HepG2 (cell line): Measurements from ENCODE around the gene NPC2. TPM values are rescaled to one million over a fixed set of nuclear protein-coding genes. Genes with fewer than 3 reads are reported as not detected.

Experiments
- ATAC-seq: fragments of 200-7000 bp; cut with Tn5 transposase; 3 replicates; pipeline ENCODE4 v1.9.1; 2020; ENCODE audit warnings: mild to moderate bottlenecking, moderate library complexity
- BruUV-seq: library from RNA; stranded (reverse); fragments of 400-500 nt; replicated peaks from 2 replicates; lab custom pipeline; 2021; lab: Mats Ljungman, UMichigan
- CTCF ChIA-PET: fragments of 300-600 bp; formaldehyde crosslinking; extraction: SDS; loops from one replicate; lab custom pipeline; 2021; ENCODE audit warnings: low total read pairs, inconsistent platforms, low intra/inter-chr PET ratio; lab: Yijun Ruan, JAX
- POLR2A ChIA-PET: fragments of 350-600 bp; sonication (Branson Sonifier 250); formaldehyde crosslinking; loops from one replicate; lab custom pipeline; 2020; ENCODE audit warnings: antibody characterized with exemption, inconsistent platforms; lab: Yijun Ruan, JAX
- DNase-seq: peaks from one replicate; pipeline ENCODE4 v3.0.0-alpha.2; 2015; ENCODE audit warnings: low spot score
- FAIRE-seq: peaks from 3 replicates; lab custom pipeline; 2011; peaks lifted over from hg19 to GRCh38; lab: Jason Lieb, UNC
- H2AFZ ChIP-seq: one replicate; pipeline ENCODE4 v1.6.1; 2011; ENCODE audit warnings: low read length, inconsistent platforms
- H3K27ac ChIP-seq: fragments of 300-600 bp; 3 replicates; pipeline ENCODE4 v1.8.0; 2011; ENCODE audit warnings: mixed run types, mild to moderate bottlenecking, mixed read lengths, low read length, inconsistent platforms; ENCODE audit not compliant: insufficient read depth; ENCODE audit errors: extremely low read length
- H3K27me3 ChIP-seq, 2 experiments: fragments of 200-600 bp in 1 of 2; 2 replicates in 1 of 2; 3 replicates in 1 of 2; pipeline versions ENCODE4 v1.6.0 to v1.8.0; 2011; ENCODE audit warnings: low read length in 2 of 2, mild to moderate bottlenecking in 2 of 2, moderate library complexity in 2 of 2, inconsistent platforms in 1 of 2; ENCODE audit not compliant: insufficient read depth in 2 of 2, control insufficient read depth in 1 of 2
- H3K36me3 ChIP-seq, 2 experiments: fragments of 200-600 bp in 1 of 2; replicated peaks in 1 of 2; 2 replicates in 1 of 2; 3 replicates in 1 of 2; pipeline versions ENCODE4 v1.5.1 to v1.8.0; 2011; ENCODE audit warnings: low read length in 2 of 2, inconsistent platforms in 1 of 2; ENCODE audit not compliant: insufficient read depth in 2 of 2, control insufficient read depth in 1 of 2
- H3K4me1 ChIP-seq: 2 replicates; pipeline ENCODE4 v1.5.1; 2012; ENCODE audit warnings: low read length, inconsistent platforms; ENCODE audit not compliant: insufficient read depth
- H3K4me2 ChIP-seq: 2 replicates; pipeline ENCODE4 v1.6.0; 2011; ENCODE audit warnings: low read depth, low read length, inconsistent platforms
- H3K4me3 ChIP-seq, 3 experiments: fragments of 200-600 bp in 1 of 3; sonication (generic), shearing (Covaris generic) in 1 of 3; replicated peaks in 1 of 3; 2 replicates each; pipeline ENCODE4 v1.5.1; 2011 to 2016; ENCODE audit warnings: low read length in 3 of 3, inconsistent platforms in 2 of 3, low read depth in 2 of 3, mild to moderate bottlenecking in 2 of 3, control low read depth in 1 of 3, mixed read lengths in 1 of 3; ENCODE audit not compliant: insufficient read depth in 1 of 3
- H3K79me2 ChIP-seq: one replicate; pipeline ENCODE4 v1.6.1; 2011; ENCODE audit warnings: low read length, inconsistent platforms; ENCODE audit not compliant: insufficient read depth
- H3K9ac ChIP-seq: 2 replicates; pipeline ENCODE4 v1.6.0; 2011; ENCODE audit warnings: mild to moderate bottlenecking, low read depth, low read length, inconsistent platforms; ENCODE audit not compliant: insufficient read depth
- H3K9me3 ChIP-seq: 2 replicates; pipeline ENCODE4 v1.5.1; 2012; ENCODE audit warnings: mild to moderate bottlenecking, low read length
- H4K20me1 ChIP-seq: 2 replicates; pipeline ENCODE4 v1.6.0; 2011; ENCODE audit warnings: inconsistent platforms, mild to moderate bottlenecking, low read length, moderate library complexity; ENCODE audit not compliant: insufficient read depth
- CEBPB ChIP-seq: IDR thresholded peaks from 2 replicates; pipeline ENCODE4 v1.6.1; 2011; ENCODE audit warnings: low read depth, low read length, improper control_type of control experiment, borderline replicate concordance
- MEF2D ChIP-seq: sonication (generic); formaldehyde crosslinking; IDR thresholded peaks from 2 replicates; pipeline ENCODE4 v1.5.1; 2020; ENCODE audit warnings: mild to moderate bottlenecking, missing genetic modification reagents
- MEIS1 ChIP-seq: sonication (generic); formaldehyde crosslinking; IDR thresholded peaks from 2 replicates; pipeline ENCODE4 v1.9.0; 2021; ENCODE audit warnings: mild to moderate bottlenecking, missing genetic modification reagents, moderate library complexity, borderline replicate concordance
- NFYC ChIP-seq: IDR thresholded peaks from 2 replicates; pipeline ENCODE4 v1.6.1; 2016; ENCODE audit warnings: missing genetic modification reagents, missing compliant biosample characterization
- SP2 ChIP-seq: sonication (generic); formaldehyde crosslinking; IDR thresholded peaks from 2 replicates; pipeline ENCODE4 v1.5.1; 2020; ENCODE audit warnings: mild to moderate bottlenecking, missing genetic modification reagents
- TFDP2 ChIP-seq: sonication (generic); formaldehyde crosslinking; IDR thresholded peaks from 2 replicates; pipeline ENCODE4 v1.4.0; 2020; ENCODE audit warnings: missing genetic modification reagents
- ZNF124 ChIP-seq: sonication (generic); formaldehyde crosslinking; IDR thresholded peaks from 2 replicates; pipeline ENCODE4 v1.4.0; 2020; ENCODE audit warnings: missing genetic modification reagents
- ZNF646 ChIP-seq: sonication (generic); formaldehyde crosslinking; IDR thresholded peaks from 2 replicates; pipeline ENCODE4 v1.9.0; 2021; ENCODE audit warnings: mild to moderate bottlenecking, missing genetic modification reagents
- ZSCAN29 ChIP-seq: sonication (generic); formaldehyde crosslinking; conservative IDR thresholded peaks from 2 replicates; pipeline ENCODE4 v1.4.0; 2020; ENCODE audit warnings: mild to moderate bottlenecking, missing genetic modification reagents
- WGBS: methylation state at CpG from one replicate; pipeline ENCODE4 v1.1.6; 2017; ENCODE audit warnings: low lambda C conversion rate; 5-methylcytosine and 5-hydroxymethylcytosine counted together
- in situ Hi-C: cut with HindIII; loops from 2 replicates; pipeline ENCODE4 v1.10.0; 2017; ENCODE audit warnings: low pct_unique_long_range_greater_than_20kb; ENCODE audit not compliant: extremely low pct_ligation_motif_present
- intact Hi-C: fragments of 100-400 bp; cut with micrococcal nuclease; formaldehyde crosslinking; loops from one replicate; pipeline ENCODE4 v1.10.0; 2022; ENCODE audit not compliant: unreplicated experiment
- polyA plus RNA-seq, 8 experiments: library from polyadenylated mRNA; depleted of rRNA in 3 of 8; stranded (reverse) in 7 of 8; unstranded in 1 of 8; fragments of >200 nt; fragmentation: Illumina TruSeq in 4 of 8; extraction: Trizol in 4 of 8; gene quantifications; 2 replicates each; pipeline versions ENCODE4 v1.2.1 to v1.2.3, GENCODE V29; 2011 to 2016; ENCODE audit warnings: low read depth in 4 of 8, missing spikeins in 1 of 8, mixed read lengths in 1 of 8; ENCODE audit not compliant: insufficient read depth in 1 of 8
- total RNA-seq, 5 experiments: library from RNA; depleted of rRNA; stranded (reverse); fragments of >200 nt; fragmentation: Illumina TruSeq; extraction: Trizol; gene quantifications; 2 replicates each; pipeline ENCODE4 v1.2.3, GENCODE V29; 2016; ENCODE audit warnings: low read depth in 1 of 5

Gene NPC2
- total and polyA plus RNA-seq, 2 of the 13 experiments (the other 11 are each of a cell fraction or from before 2014, with no cell fraction given): 132 to 164 TPM

- H3K4me3 ChIP-seq: no peak overlapping the region
- H3K27ac ChIP-seq: no peak overlapping the region
- no peak for TF ChIP-seq NFYC (CRISPR knock-in tag)
- no peak for TF ChIP-seq TFDP2 (CRISPR knock-in tag)
- TF ChIP-seq CEBPB: no peak
- TF ChIP-seq ZNF124 (CRISPR knock-in tag): no peak
- TF ChIP-seq, all 625 proteins: peak for 0
- CTCF ChIA-PET: no interaction called here
- DNase-seq: no peak
- intact Hi-C loops (no loop called here), in situ Hi-C loops (no loop called here)
- H4K20me1 ChIP-seq: peaks cover 6% of the 10 kb centered on the region; the same call in 1 of the 2 replicates
- no peak for FAIRE-seq
- H3K79me2 ChIP-seq: peaks cover 41% of the 10 kb centered on the region
- BruUV-seq: no TSS peak
- POLR2A ChIA-PET: no interaction called here
- H3K27me3 ChIP-seq: no peaks in the 10 kb centered on the region; a peak in 1 of 5 replicates
- no peak overlapping the region for H3K9ac ChIP-seq
- H3K4me1 ChIP-seq: peaks cover 34% of the 10 kb centered on the region
- no peaks in the 10 kb centered on the region for H3K9me3 ChIP-seq
- H3K36me3 ChIP-seq: peaks cover 2 to 12% of the 10 kb centered on the region in 2 experiments; a peak in 4 of 5 replicates
- H3K4me2 ChIP-seq: no peak overlapping the region
- no peak for ATAC-seq
- H2AFZ ChIP-seq: no peak overlapping the region
- WGBS: 96% methylated on average over 1 of the region's 1 CpG
Measured at GRCh38 chr14:74490486-74490885, 2.6 kb downstream of the NPC2 start.

- Histone ChIP-seq H2AFZ (no peak overlapping the region), H3K9ac (no peak overlapping the region), H3K79me2 (peaks cover 33% of the 10 kb centered on the region), H3K4me3 (no peak overlapping the region), H3K9me3 (no peaks in the 10 kb centered on the region), H3K36me3 (peaks cover 6 to 22% of the 10 kb centered on the region in 2 experiments), H3K27ac (no peak overlapping the region), H3K27me3 (no peaks in the 10 kb centered on the region; a peak in 1 of 5 replicates), H3K4me2 (no peak overlapping the region), H3K4me1 (peaks cover 21% of the 10 kb centered on the region), H4K20me1 (peaks cover 6% of the 10 kb centered on the region; the same call in 1 of the 2 replicates)
- no TSS peak for BruUV-seq
- ATAC-seq (no peak), DNase-seq (no peak), FAIRE-seq (no peak)
- ChIA-PET CTCF (no interaction called here), POLR2A (no interaction called here)
- in situ Hi-C loops: no loop called here
- intact Hi-C loops: no loop called here
- TF ChIP-seq ZNF646: no peak
- TF ChIP-seq SP2: no peak
- TF ChIP-seq ZSCAN29: no peak
- TF ChIP-seq MEIS1 (CRISPR knock-in tag): no peak
- no peak for TF ChIP-seq MEF2D (CRISPR knock-in tag)
Measured at GRCh38 chr14:74488786-74489397, 4.2 kb downstream of the NPC2 start.
